HG03108 (cell line): ENCODE results near the gene ACKR1.

ENCODE experiments used
- ATAC-seq: cut with Tn5 transposase; IDR thresholded peaks from one replicate; pipeline ENCODE4 v1.9.1; 2021; ENCODE audit warnings: moderate library complexity; ENCODE audit not compliant: unreplicated experiment

Gene ACKR1

GRCh38 chr1:159218649-159219636 lies 14.3 kb downstream of the ACKR1 start:
- ATAC-seq, result no peak

- ATAC-seq, result no peak
These were observed 17.6 kb downstream of the ACKR1 start for GRCh38 chr1:159222075-159222865.

GRCh38 chr1:159223004-159223403 lies 18.3 kb downstream of the ACKR1 start:
- no peak for ATAC-seq

GRCh38 chr1:159228554-159228953 lies 23.9 kb downstream of the ACKR1 start:
- ATAC-seq, result no peak

- ATAC-seq, result no peak
These were observed 24.7 kb downstream of the ACKR1 start for GRCh38 chr1:159229260-159229885.

GRCh38 chr1:159229896-159230295 lies 25.2 kb downstream of the ACKR1 start:
- ATAC-seq, result no peak

- peak; percentile 61 for ATAC-seq
These were observed 35.0 kb downstream of the ACKR1 start for GRCh38 chr1:159239551-159240220.

- ATAC-seq, result no peak
These were observed 42.6 kb downstream of the ACKR1 start for GRCh38 chr1:159247266-159247665.

- ATAC-seq, result no peak
These were observed 43.6 kb downstream of the ACKR1 start for GRCh38 chr1:159248311-159248710.

- ATAC-seq, result no peak
These were observed 46.1 kb downstream of the ACKR1 start for GRCh38 chr1:159250638-159251216.
